Measurements from ENCODE around the gene ZNF668. TPM values are rescaled to one million over a fixed set of nuclear protein-coding genes. Genes with fewer than 3 reads are reported as not detected.

ZNF668 gene
- 10.6 TPM for polyA plus RNA-seq

GRCh38 chr16:31073970-31074813 lies at the start of gene ZNF668, which contains the start of gene ZNF646:
Gene ZNF668, minus strand, starts transcription at chr16:31074240. Its CDS starts 9,781 bp downstream, at chr16:31064459.
Gene ZNF646, plus strand, starts transcription at chr16:31074422. Its CDS starts 1,903 bp downstream, at chr16:31076325.
- no peaks in the 10 kb centered on the region for H3K27me3 Mint-ChIP-seq
- H3K9me3 Mint-ChIP-seq = no peaks in the 10 kb centered on the region
- H3K4me3 Mint-ChIP-seq = peak within 1 kb of the TSS; percentile 87 to 99 (median 96)
- H3K27ac Mint-ChIP-seq = peak within 1 kb of the TSS; percentile 78 to 98 (median 98)
- peaks cover 2% of the 10 kb centered on the region for H3K36me3 Mint-ChIP-seq
- H3K4me1 Mint-ChIP-seq = peaks cover 14 to 32% (median 28%) of the 10 kb centered on the region in 3 donors

- Mint-ChIP-seq H3K9me3 (no peaks in the 10 kb centered on the region), H3K4me1 (peaks cover 9 to 13% (median 11%) of the 10 kb centered on the region in 3 donors), H3K36me3 (peaks cover 1% of the 10 kb centered on the region), H3K27ac (peak overlapping the region in 2 of 3 donors; percentile 50 to 70), H3K27me3 (no peaks in the 10 kb centered on the region), H3K4me3 (peak overlapping the region in 1 of 4 donors; percentile 56)
Measured at GRCh38 chr16:31120129-31120528, 46.1 kb upstream of the ZNF668 start.

- peaks cover 1% of the 10 kb centered on the region for H3K36me3 Mint-ChIP-seq
- peak overlapping the region; percentile 70 to 94 (median 88) for H3K27ac Mint-ChIP-seq
- peaks cover 9 to 13% (median 13%) of the 10 kb centered on the region in 3 donors for H3K4me1 Mint-ChIP-seq
- H3K27me3 Mint-ChIP-seq = no peaks in the 10 kb centered on the region
- peak overlapping the region; percentile 78 to 95 (median 90) for H3K4me3 Mint-ChIP-seq
- no peaks in the 10 kb centered on the region for H3K9me3 Mint-ChIP-seq
Measured at GRCh38 chr16:31118223-31119155, 44.4 kb upstream of the ZNF668 start.

GRCh38 chr16:31117384-31118222 lies 43.6 kb upstream of the ZNF668 start, which contains the start of gene KAT8:
Gene KAT8, plus strand, starts transcription at chr16:31117664. Its CDS starts 18 bp downstream, at chr16:31117682.
- peaks cover 1% of the 10 kb centered on the region for H3K36me3 Mint-ChIP-seq
- no peaks in the 10 kb centered on the region for H3K27me3 Mint-ChIP-seq
- H3K9me3 Mint-ChIP-seq = no peaks in the 10 kb centered on the region
- peak within 1 kb of the TSS; percentile 70 to 94 (median 88) for H3K27ac Mint-ChIP-seq
- H3K4me1 Mint-ChIP-seq = peaks cover 9 to 13% (median 13%) of the 10 kb centered on the region in 3 donors
- peak within 1 kb of the TSS; percentile 78 to 95 (median 90) for H3K4me3 Mint-ChIP-seq

GRCh38 chr16:31114468-31114867 lies 40.4 kb upstream of the ZNF668 start:
- peak overlapping the region in 1 of 4 donors; percentile 68 for H3K4me3 Mint-ChIP-seq

GRCh38 chr16:31113121-31114120 lies 39.4 kb upstream of the ZNF668 start:
- peak overlapping the region in 1 of 4 donors; percentile 81 for H3K4me3 Mint-ChIP-seq
- H3K4me1 Mint-ChIP-seq = peaks cover 11 to 14% (median 12%) of the 10 kb centered on the region in 3 donors
- peak overlapping the region in 2 of 3 donors; percentile 68 to 73 for H3K27ac Mint-ChIP-seq
- H3K9me3 Mint-ChIP-seq = no peaks in the 10 kb centered on the region
- no peaks in the 10 kb centered on the region for H3K36me3 Mint-ChIP-seq
- H3K27me3 Mint-ChIP-seq = no peaks in the 10 kb centered on the region

More at GRCh38 chr16:31114468-31114867, 40.4 kb upstream of the ZNF668 start:
- Mint-ChIP-seq H3K27me3 (no peaks in the 10 kb centered on the region), H3K27ac (peak overlapping the region in 1 of 3 donors; percentile 12), H3K36me3 (no peaks in the 10 kb centered on the region), H3K9me3 (no peaks in the 10 kb centered on the region), H3K4me1 (peaks cover 13 to 15% (median 14%) of the 10 kb centered on the region in 3 donors)

- H3K27ac Mint-ChIP-seq = no peak overlapping the region
- H3K9me3 Mint-ChIP-seq = no peaks in the 10 kb centered on the region
- no peaks in the 10 kb centered on the region for H3K36me3 Mint-ChIP-seq
- peaks cover 9 to 15% (median 14%) of the 10 kb centered on the region in 3 donors for H3K4me1 Mint-ChIP-seq
- H3K4me3 Mint-ChIP-seq = peak overlapping the region in 2 of 4 donors; percentile 35 to 52
- no peaks in the 10 kb centered on the region for H3K27me3 Mint-ChIP-seq
Measured at GRCh38 chr16:31112711-31113110, 38.7 kb upstream of the ZNF668 start.

GRCh38 chr16:31111881-31112466 lies 37.9 kb upstream of the ZNF668 start:
- Mint-ChIP-seq H3K9me3 (no peaks in the 10 kb centered on the region), H3K36me3 (no peaks in the 10 kb centered on the region), H3K4me1 (peaks cover 13 to 16% (median 13%) of the 10 kb centered on the region in 3 donors), H3K4me3 (peak overlapping the region in 2 of 4 donors; percentile 79 to 83), H3K27ac (peak overlapping the region in 1 of 3 donors; percentile 57), H3K27me3 (no peaks in the 10 kb centered on the region)

GRCh38 chr16:31110106-31111034 lies 36.3 kb upstream of the ZNF668 start:
- Mint-ChIP-seq H3K9me3 (no peaks in the 10 kb centered on the region), H3K4me1 (peaks cover 15 to 16% (median 15%) of the 10 kb centered on the region in 3 donors), H3K27ac (peak overlapping the region; percentile 33 to 76 (median 42)), H3K4me3 (peak overlapping the region; percentile 48 to 90 (median 77)), H3K36me3 (no peaks in the 10 kb centered on the region), H3K27me3 (no peaks in the 10 kb centered on the region)

- Mint-ChIP-seq H3K36me3 (no peaks in the 10 kb centered on the region), H3K27ac (no peak overlapping the region), H3K27me3 (no peaks in the 10 kb centered on the region), H3K9me3 (no peaks in the 10 kb centered on the region), H3K4me3 (peak overlapping the region; percentile 74 to 90 (median 87)), H3K4me1 (peaks cover 15 to 16% (median 15%) of the 10 kb centered on the region in 3 donors)
Measured at GRCh38 chr16:31109622-31110021, 35.6 kb upstream of the ZNF668 start.

- Mint-ChIP-seq H3K27ac (no peak overlapping the region), H3K27me3 (no peaks in the 10 kb centered on the region), H3K4me1 (peaks cover 15 to 16% (median 15%) of the 10 kb centered on the region in 3 donors), H3K36me3 (no peaks in the 10 kb centered on the region), H3K4me3 (peak overlapping the region; percentile 74 to 90 (median 87)), H3K9me3 (no peaks in the 10 kb centered on the region)
Measured at GRCh38 chr16:31108794-31109558, 34.9 kb upstream of the ZNF668 start.
